Muscle layer of colon (tissue), 2 donors: Measurements from ENCODE around the gene SERPINA12.

Source experiments
- H3K27ac ChIP-seq: one replicate; pipeline ENCODE4 v1.7.0; 2013; ENCODE audit warnings: low read depth, mild to moderate bottlenecking, low read length, moderate library complexity
- H3K27me3 ChIP-seq, 2 donors: one replicate each; pipeline ENCODE4 v1.7.0; 2013; ENCODE audit warnings: low read length in 2 of 2, mild to moderate bottlenecking in 2 of 2; ENCODE audit not compliant: insufficient read depth in 2 of 2, control insufficient read depth in 1 of 2
- H3K36me3 ChIP-seq: one replicate; pipeline ENCODE4 v1.7.0; 2013; ENCODE audit warnings: mild to moderate bottlenecking, low read length; ENCODE audit not compliant: insufficient read depth
- H3K4me1 ChIP-seq: one replicate; pipeline ENCODE4 v1.7.0; 2013; ENCODE audit warnings: mild to moderate bottlenecking, low read length; ENCODE audit not compliant: insufficient read depth
- H3K4me3 ChIP-seq, 2 donors: one replicate each; pipeline ENCODE4 v1.7.0; 2013; ENCODE audit warnings: low read length in 2 of 2, low read depth in 1 of 2, mild to moderate bottlenecking in 1 of 2, moderate library complexity in 1 of 2
- H3K9ac ChIP-seq: one replicate; pipeline ENCODE4 v1.7.0; 2013; ENCODE audit warnings: low read length
- H3K9me3 ChIP-seq: one replicate; pipeline ENCODE4 v1.7.0; 2013; ENCODE audit warnings: mild to moderate bottlenecking, low read length
- donor health status: abdominal sarcoma.
- donor health status: Adenocarcinoma of cecum.

Gene SERPINA12

GRCh38 chr14:94461526-94462218 lies 47.6 kb downstream of the SERPINA12 start:
- Histone ChIP-seq H3K9me3 (no peaks in the 10 kb centered on the region), H3K9ac (no peak overlapping the region), H3K36me3 (no peaks in the 10 kb centered on the region), H3K27me3 (no peaks in the 10 kb centered on the region), H3K4me1 (no peaks in the 10 kb centered on the region), H3K4me3 (no peak overlapping the region), H3K27ac (no peak overlapping the region)

- no peaks in the 10 kb centered on the region for H3K27me3 ChIP-seq
- no peak overlapping the region for H3K9ac ChIP-seq
- no peaks in the 10 kb centered on the region for H3K36me3 ChIP-seq
- no peaks in the 10 kb centered on the region for H3K9me3 ChIP-seq
- no peak overlapping the region for H3K27ac ChIP-seq
- no peak overlapping the region for H3K4me3 ChIP-seq
- H3K4me1 ChIP-seq: no peaks in the 10 kb centered on the region
Observed at GRCh38 chr14:94460631-94461416, 48.4 kb downstream of the SERPINA12 start.

GRCh38 chr14:94458558-94459205 lies 50.6 kb downstream of the SERPINA12 start:
- Histone ChIP-seq H3K27ac (no peak overlapping the region), H3K9ac (no peak overlapping the region), H3K27me3 (no peaks in the 10 kb centered on the region), H3K4me3 (no peak overlapping the region), H3K9me3 (no peaks in the 10 kb centered on the region), H3K4me1 (no peaks in the 10 kb centered on the region), H3K36me3 (no peaks in the 10 kb centered on the region)

GRCh38 chr14:94458096-94458495 lies 51.2 kb downstream of the SERPINA12 start:
- Histone ChIP-seq H3K4me1 (no peaks in the 10 kb centered on the region), H3K9ac (no peak overlapping the region), H3K4me3 (no peak overlapping the region), H3K36me3 (no peaks in the 10 kb centered on the region), H3K27ac (no peak overlapping the region), H3K27me3 (no peaks in the 10 kb centered on the region), H3K9me3 (no peaks in the 10 kb centered on the region)

- no peak overlapping the region for H3K4me3 ChIP-seq
- H3K9ac ChIP-seq: no peak overlapping the region
- no peaks in the 10 kb centered on the region for H3K36me3 ChIP-seq
- H3K4me1 ChIP-seq: no peaks in the 10 kb centered on the region
- no peaks in the 10 kb centered on the region for H3K27me3 ChIP-seq
- H3K27ac ChIP-seq: no peak overlapping the region
- H3K9me3 ChIP-seq: no peaks in the 10 kb centered on the region
Observed at GRCh38 chr14:94455928-94456327, 53.3 kb downstream of the SERPINA12 start.

GRCh38 chr14:94451826-94452225 lies 57.4 kb downstream of the SERPINA12 start:
- Histone ChIP-seq H3K4me3 (no peak overlapping the region), H3K9ac (no peak overlapping the region), H3K4me1 (no peaks in the 10 kb centered on the region), H3K27me3 (no peaks in the 10 kb centered on the region), H3K9me3 (no peaks in the 10 kb centered on the region), H3K27ac (no peak overlapping the region), H3K36me3 (no peaks in the 10 kb centered on the region)

GRCh38 chr14:94451091-94451771 lies 58.0 kb downstream of the SERPINA12 start:
- no peaks in the 10 kb centered on the region for H3K4me1 ChIP-seq
- no peaks in the 10 kb centered on the region for H3K36me3 ChIP-seq
- H3K27ac ChIP-seq: no peak overlapping the region
- no peak overlapping the region for H3K9ac ChIP-seq
- no peaks in the 10 kb centered on the region for H3K9me3 ChIP-seq
- H3K27me3 ChIP-seq: no peaks in the 10 kb centered on the region
- no peak overlapping the region for H3K4me3 ChIP-seq

- H3K27me3 ChIP-seq: no peaks in the 10 kb centered on the region
- no peak overlapping the region for H3K4me3 ChIP-seq
- no peak overlapping the region for H3K9ac ChIP-seq
Observed at GRCh38 chr14:94450722-94451090, 58.6 kb downstream of the SERPINA12 start.

GRCh38 chr14:94449930-94450329 lies 59.3 kb downstream of the SERPINA12 start:
- H3K4me1 ChIP-seq: no peaks in the 10 kb centered on the region
- H3K9me3 ChIP-seq: no peaks in the 10 kb centered on the region
- no peak overlapping the region for H3K27ac ChIP-seq
- H3K27me3 ChIP-seq: no peaks in the 10 kb centered on the region
- no peaks in the 10 kb centered on the region for H3K36me3 ChIP-seq
- no peak overlapping the region for H3K4me3 ChIP-seq
- no peak overlapping the region for H3K9ac ChIP-seq

More at GRCh38 chr14:94450722-94451090, 58.6 kb downstream of the SERPINA12 start:
- no peaks in the 10 kb centered on the region for H3K4me1 ChIP-seq
- H3K36me3 ChIP-seq: no peaks in the 10 kb centered on the region
- no peaks in the 10 kb centered on the region for H3K9me3 ChIP-seq
- H3K27ac ChIP-seq: no peak overlapping the region

GRCh38 chr14:94448071-94448808 lies 61.0 kb downstream of the SERPINA12 start:
- Histone ChIP-seq H3K27me3 (no peaks in the 10 kb centered on the region), H3K9me3 (no peaks in the 10 kb centered on the region), H3K4me1 (no peaks in the 10 kb centered on the region), H3K27ac (no peak overlapping the region), H3K36me3 (no peaks in the 10 kb centered on the region), H3K9ac (no peak overlapping the region), H3K4me3 (no peak overlapping the region)

- no peak overlapping the region for H3K9ac ChIP-seq
- no peak overlapping the region for H3K4me3 ChIP-seq
- H3K9me3 ChIP-seq: no peaks in the 10 kb centered on the region
- H3K36me3 ChIP-seq: no peaks in the 10 kb centered on the region
- no peaks in the 10 kb centered on the region for H3K4me1 ChIP-seq
- no peaks in the 10 kb centered on the region for H3K27me3 ChIP-seq
- no peak overlapping the region for H3K27ac ChIP-seq
Observed at GRCh38 chr14:94447206-94447605, 62.1 kb downstream of the SERPINA12 start.
